Measurements from ENCODE around the gene SFMBT1.

- TF ChIP-seq EZH2 (IDR thresholded peaks at IDR 0.05; ENCODE audit: borderline replicate concordance, low read depth, low read length, poor library complexity, severe bottlenecking): no peak
- TF ChIP-seq, protein P1, sequence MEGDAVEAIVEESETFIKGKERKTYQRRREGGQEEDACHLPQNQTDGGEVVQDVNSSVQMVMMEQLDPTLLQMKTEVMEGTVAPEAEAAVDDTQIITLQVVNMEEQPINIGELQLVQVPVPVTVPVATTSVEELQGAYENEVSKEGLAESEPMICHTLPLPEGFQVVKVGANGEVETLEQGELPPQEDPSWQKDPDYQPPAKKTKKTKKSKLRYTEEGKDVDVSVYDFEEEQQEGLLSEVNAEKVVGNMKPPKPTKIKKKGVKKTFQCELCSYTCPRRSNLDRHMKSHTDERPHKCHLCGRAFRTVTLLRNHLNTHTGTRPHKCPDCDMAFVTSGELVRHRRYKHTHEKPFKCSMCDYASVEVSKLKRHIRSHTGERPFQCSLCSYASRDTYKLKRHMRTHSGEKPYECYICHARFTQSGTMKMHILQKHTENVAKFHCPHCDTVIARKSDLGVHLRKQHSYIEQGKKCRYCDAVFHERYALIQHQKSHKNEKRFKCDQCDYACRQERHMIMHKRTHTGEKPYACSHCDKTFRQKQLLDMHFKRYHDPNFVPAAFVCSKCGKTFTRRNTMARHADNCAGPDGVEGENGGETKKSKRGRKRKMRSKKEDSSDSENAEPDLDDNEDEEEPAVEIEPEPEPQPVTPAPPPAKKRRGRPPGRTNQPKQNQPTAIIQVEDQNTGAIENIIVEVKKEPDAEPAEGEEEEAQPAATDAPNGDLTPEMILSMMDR (conservative IDR thresholded peaks at IDR 0.05; ENCODE audit: low read depth, low read length): no peak
These were observed 106.3 kb downstream of the SFMBT1 start for GRCh38 chr3:52939600-52939999.
